Activated naive CD8-positive, alpha-beta T cell treated with anti-CD3 and anti-CD28 coated beads, Interleukin-2, amount 50 U/mL, for 16 hours (primary cell): ENCODE results near the gene PRRG4.
"Not testable (repeated sequence)": the region's sequence is repeated elsewhere in the genome, so short reads cannot be mapped to it uniquely, and the experiment has no call there.

Experiments used
- DNase-seq: peaks from one replicate; pipeline ENCODE4 v3.0.0-alpha.2; 2020; ENCODE audit warnings: low read depth, low spot score

Gene PRRG4

GRCh38 chr11:32830413-32830738 is 649 bp downstream of the PRRG4 start:
- DNase-seq, result no peak

- no peak for DNase-seq
These were observed 1.1 kb downstream of the PRRG4 start for GRCh38 chr11:32830796-32831195.

- no peak for DNase-seq
These were observed 1.5 kb downstream of the PRRG4 start for GRCh38 chr11:32831221-32831620.

- no peak for DNase-seq
These were observed 4.2 kb downstream of the PRRG4 start for GRCh38 chr11:32833921-32834320.

GRCh38 chr11:32836946-32837345 is 7.2 kb downstream of the PRRG4 start:
- no peak for DNase-seq

- DNase-seq, result no peak
These were observed 9.0 kb downstream of the PRRG4 start for GRCh38 chr11:32838505-32839274.

GRCh38 chr11:32839308-32839707 is 9.6 kb downstream of the PRRG4 start:
- DNase-seq, result no peak

GRCh38 chr11:32840587-32840986 is 10.9 kb downstream of the PRRG4 start:
- DNase-seq, result no peak

GRCh38 chr11:32843544-32843943 is 13.8 kb downstream of the PRRG4 start:
- no peak for DNase-seq

- DNase-seq, result no peak
These were observed 17.8 kb downstream of the PRRG4 start for GRCh38 chr11:32847511-32847910.

- DNase-seq, result no peak
These were observed 20.0 kb downstream of the PRRG4 start for GRCh38 chr11:32849761-32850160.

- no peak for DNase-seq
These were observed 21.5 kb downstream of the PRRG4 start for GRCh38 chr11:32851251-32851650.

GRCh38 chr11:32852207-32852606 is 22.5 kb downstream of the PRRG4 start:
- DNase-seq, result no peak

- DNase-seq, result no peak
These were observed 25.9 kb downstream of the PRRG4 start for GRCh38 chr11:32855601-32856000.

- no peak for DNase-seq
These were observed 29.0 kb downstream of the PRRG4 start for GRCh38 chr11:32858731-32859130.

GRCh38 chr11:32861850-32862577 is 32.3 kb downstream of the PRRG4 start:
- no peak for DNase-seq

- no peak for DNase-seq
These were observed 34.8 kb downstream of the PRRG4 start for GRCh38 chr11:32864555-32864954.

GRCh38 chr11:32868752-32869151 is 39.0 kb downstream of the PRRG4 start:
- not testable (repeated sequence) for DNase-seq

GRCh38 chr11:32870676-32871075 is 40.9 kb downstream of the PRRG4 start:
- no peak for DNase-seq

- DNase-seq, result no peak
These were observed 44.4 kb downstream of the PRRG4 start for GRCh38 chr11:32874132-32874531.

- no peak for DNase-seq
These were observed 51.6 kb downstream of the PRRG4 start for GRCh38 chr11:32881286-32881685.

GRCh38 chr11:32883421-32883820 is 53.7 kb downstream of the PRRG4 start:
- DNase-seq, result no peak

GRCh38 chr11:32884023-32884422 is 54.3 kb downstream of the PRRG4 start:
- DNase-seq, result no peak
